ENCODE results near the gene OSCAR. TPM values are rescaled to one million over a fixed set of nuclear protein-coding genes. Genes with fewer than 3 reads are reported as not detected.

Gene OSCAR
- total RNA-seq (under 1 TPM; 0.22 to 0.99 (median 0.70) TPM), polyA plus RNA-seq (under 1 TPM; 0.10 to 0.33 (median 0.31) TPM)
- long read RNA-seq, donor 1, partial matches to known transcripts: 1 of 1 reads
- long read RNA-seq, donor 1, other reads (novel, unspliced or antisense): 0 of 1 reads
- long read RNA-seq, donor 2: 0 reads

DNA sequence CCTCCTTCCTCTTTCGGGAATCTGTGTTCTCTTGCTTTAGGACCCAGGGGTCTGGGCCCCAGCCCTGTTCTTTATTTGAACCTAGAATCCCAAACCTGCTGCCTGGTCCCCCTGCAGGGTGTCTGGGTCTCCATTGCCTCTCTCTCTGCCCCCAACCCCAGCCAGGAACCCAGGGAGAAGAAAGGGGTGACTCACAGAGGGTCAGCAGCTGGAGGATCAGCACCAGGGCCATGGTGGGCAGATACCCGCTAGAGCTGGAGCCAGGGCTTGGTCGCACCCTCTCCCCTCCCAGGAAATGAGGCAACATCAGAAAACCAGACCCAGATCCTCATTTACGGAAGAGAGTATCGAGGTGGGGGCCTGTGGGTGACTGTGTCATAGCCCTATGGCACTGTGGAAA lies at the start of gene OSCAR:
TSS of gene OSCAR (minus strand) at position 243 of the 400 bp plus-strand sequence. CDS start at position 232, 11 bp downstream.
- no peak within 1 kb of the TSS for H3K4me3 ChIP-seq
- intact Hi-C loops (cut with DNase I): loop anchor here in 1 of 2 donors (10.0 kb wide), 1 partner anchor 116 kb away; no protein-coding TSS in a partner anchor
- peaks cover 0 to 21% (median 7%) of the 10 kb centered on the region in 3 donors for H3K27me3 ChIP-seq (ENCODE audit: insufficient read depth in 3 of 3, low read length in 2 of 3)
- H3K4me1 ChIP-seq: peaks cover 3% of the 10 kb centered on the region
- 51 to 55% (median 54%) methylated on average over 5 of the region's 5 CpGs for WGBS, 3 donors
- no peak for ATAC-seq
- H3K36me3 ChIP-seq (ENCODE audit: insufficient read depth in 1 of 2, low read depth in 1 of 2): peaks cover 0 to 1% of the 10 kb centered on the region in 2 donors
- no peak for DNase-seq
- no peak within 1 kb of the TSS for H3K27ac ChIP-seq
- no peaks in the 10 kb centered on the region for H3K9me3 ChIP-seq
- TF ChIP-seq, protein P1, sequence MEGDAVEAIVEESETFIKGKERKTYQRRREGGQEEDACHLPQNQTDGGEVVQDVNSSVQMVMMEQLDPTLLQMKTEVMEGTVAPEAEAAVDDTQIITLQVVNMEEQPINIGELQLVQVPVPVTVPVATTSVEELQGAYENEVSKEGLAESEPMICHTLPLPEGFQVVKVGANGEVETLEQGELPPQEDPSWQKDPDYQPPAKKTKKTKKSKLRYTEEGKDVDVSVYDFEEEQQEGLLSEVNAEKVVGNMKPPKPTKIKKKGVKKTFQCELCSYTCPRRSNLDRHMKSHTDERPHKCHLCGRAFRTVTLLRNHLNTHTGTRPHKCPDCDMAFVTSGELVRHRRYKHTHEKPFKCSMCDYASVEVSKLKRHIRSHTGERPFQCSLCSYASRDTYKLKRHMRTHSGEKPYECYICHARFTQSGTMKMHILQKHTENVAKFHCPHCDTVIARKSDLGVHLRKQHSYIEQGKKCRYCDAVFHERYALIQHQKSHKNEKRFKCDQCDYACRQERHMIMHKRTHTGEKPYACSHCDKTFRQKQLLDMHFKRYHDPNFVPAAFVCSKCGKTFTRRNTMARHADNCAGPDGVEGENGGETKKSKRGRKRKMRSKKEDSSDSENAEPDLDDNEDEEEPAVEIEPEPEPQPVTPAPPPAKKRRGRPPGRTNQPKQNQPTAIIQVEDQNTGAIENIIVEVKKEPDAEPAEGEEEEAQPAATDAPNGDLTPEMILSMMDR (IDR thresholded peaks at IDR 0.05): no peak

GRCh38 chr19:54149021-54149812 lies 48.6 kb upstream of the OSCAR start:
- intact Hi-C loops (cut with DNase I): no loop called here
- Histone ChIP-seq H3K4me1 (no peaks in the 10 kb centered on the region), H3K4me3 (no peak overlapping the region), H3K27ac (no peak overlapping the region), H3K9me3 (no peaks in the 10 kb centered on the region), H3K36me3 (ENCODE audit: insufficient read depth in 1 of 2, low read depth in 1 of 2) (peaks cover 8 to 99% of the 10 kb centered on the region in 2 donors), H3K27me3 (ENCODE audit: insufficient read depth in 3 of 3, low read length in 2 of 3) (no peaks in the 10 kb centered on the region)
- TF ChIP-seq, protein P1 (IDR thresholded peaks at IDR 0.05): no peak
- WGBS, 3 donors: 80 to 83% (median 83%) methylated on average over 12 of the region's 12 CpGs
- ATAC-seq: no peak
- DNase-seq: no peak

- WGBS, 3 donors: 84 to 90% (median 87%) methylated on average over 15 to 19 of the region's 19 CpGs
- Histone ChIP-seq H3K4me1 (no peaks in the 10 kb centered on the region), H3K27me3 (ENCODE audit: insufficient read depth in 3 of 3, low read length in 2 of 3) (no peaks in the 10 kb centered on the region), H3K27ac (no peak overlapping the region), H3K4me3 (no peak overlapping the region), H3K36me3 (ENCODE audit: insufficient read depth in 1 of 2, low read depth in 1 of 2) (peaks cover 4 to 99% of the 10 kb centered on the region in 2 donors), H3K9me3 (no peaks in the 10 kb centered on the region)
- TF ChIP-seq, protein P1 (IDR thresholded peaks at IDR 0.05): no peak
- intact Hi-C loops (cut with DNase I): no loop called here
- no peak for ATAC-seq
- no peak for DNase-seq
These were observed 47.6 kb upstream of the OSCAR start for GRCh38 chr19:54148158-54148557.

- TF ChIP-seq, protein P1 (IDR thresholded peaks at IDR 0.05): no peak
- Histone ChIP-seq H3K27me3 (ENCODE audit: insufficient read depth in 3 of 3, low read length in 2 of 3) (no peaks in the 10 kb centered on the region), H3K36me3 (ENCODE audit: insufficient read depth in 1 of 2, low read depth in 1 of 2) (peaks cover 4 to 99% of the 10 kb centered on the region in 2 donors), H3K4me1 (no peaks in the 10 kb centered on the region), H3K27ac (no peak overlapping the region), H3K9me3 (no peaks in the 10 kb centered on the region), H3K4me3 (no peak overlapping the region)
- intact Hi-C loops (cut with DNase I): no loop called here
- no peak for DNase-seq
- no peak for ATAC-seq
- WGBS, 3 donors: 62 to 86% (median 82%) methylated on average over 2 to 3 of the region's 3 CpGs
These were observed 47.1 kb upstream of the OSCAR start for GRCh38 chr19:54147676-54148075.

All from psoas muscle (tissue), 8 donors.